Fibroblast of skin of abdomen (primary cell): ENCODE data around the gene SURF2.
"Not testable (repeated sequence)": the region's sequence is repeated elsewhere in the genome, so short reads cannot be mapped to it uniquely, and the experiment has no call there.

Experiments used
- DNase-seq: peaks from one replicate; pipeline ENCODE4 v3.0.0-alpha.2; 2013

The SURF2 gene

GRCh38 chr9:133377721-133378216 lies 21.4 kb downstream of the SURF2 start:
- DNase-seq, result peak; percentile 57

DNA sequence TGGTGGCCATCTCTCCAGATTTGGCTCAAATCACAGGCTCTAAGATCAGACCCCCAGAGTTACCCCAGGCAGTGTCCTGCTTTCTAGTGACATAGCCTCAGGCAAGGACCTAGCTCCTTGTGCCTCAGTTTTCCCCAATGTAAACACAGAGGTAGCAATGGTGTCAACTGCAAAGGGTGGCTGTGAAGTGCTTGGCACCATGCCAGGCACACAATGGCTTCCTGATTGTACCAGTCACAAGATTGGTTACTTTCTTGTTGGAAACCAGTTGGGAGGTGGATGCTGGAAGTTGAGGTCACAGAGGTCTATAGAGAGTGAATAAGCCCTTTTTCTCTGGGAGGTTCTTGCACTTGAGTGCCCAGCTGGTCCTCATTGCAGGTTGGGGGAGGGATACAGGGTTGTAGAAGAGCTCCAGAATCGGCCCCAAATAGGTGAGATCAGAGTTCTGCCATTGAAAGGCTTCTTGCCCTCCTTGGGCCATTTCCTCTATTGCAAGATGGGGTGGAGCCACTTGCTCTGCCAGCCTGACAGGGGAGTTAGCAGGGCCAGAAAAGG lies 22.1 kb downstream of the SURF2 start:
- no peak for DNase-seq

DNA sequence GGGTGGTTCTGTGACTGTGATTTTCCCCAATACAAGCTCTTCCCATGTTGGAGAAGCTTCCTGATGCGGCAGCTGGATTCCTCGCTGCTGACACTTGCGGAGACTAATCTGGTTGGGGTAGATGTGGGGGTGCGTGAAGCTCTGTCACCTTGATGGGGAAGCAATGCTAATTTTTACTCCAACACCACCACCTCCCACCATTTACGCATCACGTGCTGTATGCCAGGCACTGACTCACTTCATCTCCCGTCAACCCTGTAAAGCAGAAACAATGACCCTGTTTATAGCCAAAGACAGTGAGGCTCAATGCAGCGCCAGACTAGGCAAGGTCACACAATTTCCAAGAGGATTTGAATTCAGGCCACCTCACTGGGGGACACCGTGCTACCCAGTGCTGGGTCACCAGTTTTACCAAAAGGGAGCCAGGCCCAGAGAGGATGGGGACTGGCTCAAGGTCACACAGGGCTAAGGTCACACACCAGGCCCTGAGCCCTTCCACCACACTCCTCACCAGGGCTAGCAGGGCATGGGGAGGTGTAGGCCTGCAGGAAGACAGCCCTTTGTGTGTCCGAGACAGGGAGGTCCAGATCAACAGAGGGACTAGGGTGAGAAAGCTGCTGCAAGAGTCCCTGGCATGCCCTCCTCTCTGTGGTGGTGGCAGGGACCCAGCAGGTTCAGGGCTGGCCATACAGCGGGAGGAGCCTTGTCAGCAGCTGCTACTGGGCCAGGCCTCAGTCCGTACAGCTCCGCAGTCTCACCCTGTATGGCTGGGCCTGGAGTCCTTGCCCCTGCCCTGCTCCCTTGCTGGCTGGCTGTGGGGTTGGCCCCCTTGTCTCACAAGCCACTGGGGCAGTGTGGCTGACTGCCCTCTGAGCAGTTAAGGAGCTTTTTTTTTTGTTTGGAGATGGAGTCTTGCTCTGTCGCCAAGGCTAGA lies 23.1 kb downstream of the SURF2 start:
- no peak for DNase-seq

GRCh38 chr9:133380734-133381133 lies 24.4 kb downstream of the SURF2 start:
- DNase-seq, result no peak

DNA sequence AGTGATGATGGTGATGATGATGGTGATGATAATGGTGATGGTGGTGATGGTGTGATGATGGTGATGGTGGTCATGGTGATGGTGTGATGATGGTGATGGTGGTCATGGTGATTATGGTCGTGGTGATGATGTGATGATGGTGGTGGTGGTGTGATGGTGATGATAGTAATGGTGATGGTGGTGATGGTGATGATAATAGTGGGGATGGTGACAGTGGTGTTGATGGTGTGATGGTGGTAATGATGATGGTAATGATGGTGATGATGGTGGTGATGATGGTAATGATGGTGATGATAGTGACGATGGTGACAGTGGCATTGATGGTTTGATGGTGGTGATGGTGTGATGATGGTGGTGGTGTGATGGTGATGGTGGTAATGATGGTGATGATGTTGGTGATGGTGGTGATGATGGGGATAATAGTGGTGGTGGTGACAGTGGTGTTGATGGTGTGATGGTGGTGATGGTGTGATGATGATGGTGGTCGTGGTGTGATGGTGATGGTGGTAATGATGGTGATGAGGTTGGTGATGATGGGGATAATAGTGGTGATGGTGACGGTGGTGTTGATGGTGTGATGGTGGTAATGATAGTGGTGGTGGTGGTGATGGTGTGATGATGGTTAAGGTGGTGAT lies 26.3 kb downstream of the SURF2 start:
- DNase-seq, result no peak

- DNase-seq, result no peak
Observed at GRCh38 chr9:133383438-133383837, 27.1 kb downstream of the SURF2 start.

DNA sequence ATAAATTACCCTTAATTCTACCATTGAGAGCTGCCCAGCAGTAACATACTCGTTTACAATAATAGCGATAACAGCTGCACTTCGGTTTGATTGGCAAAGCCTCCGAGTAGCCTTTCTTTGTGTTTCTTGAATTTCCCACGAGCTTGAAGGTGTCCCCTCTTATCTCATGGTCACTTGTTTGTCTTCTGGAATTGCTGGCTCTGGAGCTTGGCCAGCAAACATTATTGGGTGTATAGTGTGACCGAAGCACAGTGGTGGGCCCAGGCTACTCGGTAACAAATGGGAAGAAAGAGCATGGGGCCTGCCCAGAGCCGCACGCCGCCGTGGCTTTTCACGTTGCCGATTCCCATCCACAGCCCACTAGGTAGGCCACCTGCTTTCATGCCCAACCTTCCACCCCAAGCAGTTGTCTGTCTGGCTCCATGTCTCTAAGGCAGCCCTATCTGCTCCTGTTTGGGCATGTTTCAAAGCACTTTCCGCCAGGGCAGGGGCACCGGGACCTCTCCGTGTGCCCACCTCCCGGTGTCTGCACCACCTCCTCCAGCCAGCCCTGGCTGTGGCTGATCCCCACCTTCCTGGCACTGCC lies 28.5 kb downstream of the SURF2 start:
- no peak for DNase-seq

- DNase-seq, result no peak
Observed at GRCh38 chr9:133385452-133385851, 29.1 kb downstream of the SURF2 start.

GRCh38 chr9:133386338-133386737 lies 30.0 kb downstream of the SURF2 start:
- no peak for DNase-seq

GRCh38 chr9:133387680-133388079 lies 31.3 kb downstream of the SURF2 start:
- no peak for DNase-seq

GRCh38 chr9:133389025-133389557 lies 32.7 kb downstream of the SURF2 start:
- no peak for DNase-seq

- DNase-seq, result no peak
Observed at GRCh38 chr9:133389562-133389961, 33.2 kb downstream of the SURF2 start.

DNA sequence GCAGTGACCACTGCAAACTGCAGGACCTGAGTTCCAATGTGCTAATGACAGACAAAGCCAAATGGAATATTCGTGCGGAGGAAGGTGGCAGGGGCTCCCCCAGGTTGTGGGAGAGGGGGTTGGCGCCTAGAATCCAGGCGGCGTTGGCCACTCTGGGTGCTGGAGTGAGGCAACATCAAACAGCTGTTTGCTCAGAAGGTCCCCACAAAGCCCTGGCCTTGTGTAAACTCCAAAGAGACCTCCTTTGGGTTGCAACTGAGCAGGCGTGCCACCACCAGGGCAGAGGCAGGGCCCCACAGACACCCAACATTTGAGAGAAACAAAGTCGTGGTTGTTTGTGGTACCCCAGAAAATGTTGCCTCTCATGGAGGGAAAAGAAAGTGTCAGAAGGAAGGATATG lies 34.4 kb downstream of the SURF2 start:
- no peak for DNase-seq

GRCh38 chr9:133391449-133391848 lies 35.1 kb downstream of the SURF2 start:
- not testable (repeated sequence) for DNase-seq

DNA sequence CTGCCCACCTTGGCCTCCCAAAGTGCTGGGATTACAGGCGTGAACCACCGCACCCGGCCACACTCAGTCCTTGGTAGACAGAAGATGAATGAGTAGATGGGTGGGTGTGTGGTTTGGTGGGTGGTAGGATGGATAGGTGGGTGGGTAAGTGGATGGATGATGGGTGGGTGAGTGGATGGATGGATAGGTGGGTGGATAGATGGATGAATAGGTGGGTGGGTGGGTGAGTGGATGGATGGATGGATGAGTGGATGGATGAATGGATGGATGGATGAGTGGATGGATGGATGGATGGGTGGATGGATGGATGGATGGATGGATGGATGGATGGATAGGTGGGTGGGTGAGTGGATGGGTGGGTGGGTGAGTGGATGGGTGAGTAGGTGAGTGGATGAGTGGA lies 36.0 kb downstream of the SURF2 start:
- DNase-seq, result not testable (repeated sequence)

DNA sequence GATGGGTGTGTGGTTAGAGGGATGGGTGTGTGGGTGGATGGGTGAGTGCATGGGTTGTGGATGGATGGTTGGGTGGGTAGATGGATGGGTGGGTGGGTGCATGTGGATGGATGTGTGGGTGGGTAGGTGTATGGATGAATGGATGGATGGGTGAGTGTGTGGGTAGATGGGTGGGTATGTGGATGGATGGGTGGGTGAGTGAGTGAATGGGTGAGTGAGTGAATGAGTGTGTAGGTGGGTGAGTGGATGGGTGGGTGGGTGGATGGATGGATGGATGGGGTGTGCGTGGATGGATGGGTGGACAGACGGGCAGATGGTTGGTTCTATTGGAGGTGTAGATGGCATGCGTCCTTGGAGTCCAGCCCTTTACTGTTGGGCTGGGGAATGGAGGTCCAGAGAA lies 37.0 kb downstream of the SURF2 start:
- no peak for DNase-seq

DNA sequence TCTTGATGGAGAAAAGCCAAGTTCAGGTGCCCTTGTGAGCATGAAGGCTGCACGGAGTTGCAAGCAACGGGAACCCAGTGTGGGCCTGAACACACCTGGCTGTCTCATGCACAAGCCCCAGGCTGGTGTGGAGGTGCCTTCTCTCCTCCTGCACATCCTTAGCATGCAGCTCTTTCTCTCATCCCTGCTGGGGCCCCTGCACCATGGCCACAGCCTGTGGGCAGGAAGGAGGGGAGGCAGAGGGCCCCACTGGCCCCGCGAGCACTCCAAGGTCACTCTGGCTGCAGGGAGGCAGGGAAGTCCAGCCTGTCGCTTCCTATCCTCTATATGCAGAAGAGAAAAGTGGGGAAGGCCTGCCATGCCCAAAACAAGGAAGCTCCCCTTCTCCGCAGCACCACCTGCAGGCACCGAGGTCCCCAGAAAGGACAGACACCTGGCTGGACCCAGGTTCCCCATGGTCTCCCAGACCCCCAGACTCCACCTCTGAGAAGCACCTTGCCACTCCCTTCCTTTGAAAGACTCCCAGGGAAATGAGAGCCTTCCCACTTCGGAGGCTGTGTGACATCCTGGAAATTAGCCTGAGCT lies 38.4 kb downstream of the SURF2 start:
- no peak for DNase-seq

DNA sequence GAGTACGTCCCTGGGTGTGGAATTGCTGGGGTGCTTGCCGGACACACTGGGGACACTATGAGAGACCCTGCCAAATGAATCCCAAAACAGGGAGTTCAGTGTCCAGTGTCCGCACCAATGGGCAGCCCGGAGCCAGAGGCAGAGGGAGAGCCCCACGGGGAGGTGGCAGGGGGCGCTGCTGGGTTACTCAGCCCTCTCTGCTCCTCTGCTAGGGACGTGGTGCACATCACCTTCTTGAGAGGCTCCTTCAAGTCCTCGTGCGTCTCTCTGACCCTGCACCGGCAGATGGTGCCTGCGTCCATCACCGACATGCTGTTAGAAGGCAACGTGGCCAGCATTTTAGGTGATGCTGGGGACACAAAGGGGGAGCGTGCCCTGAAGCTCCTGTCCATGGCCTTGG lies 40.6 kb downstream of the SURF2 start:
- DNase-seq, result no peak

DNA sequence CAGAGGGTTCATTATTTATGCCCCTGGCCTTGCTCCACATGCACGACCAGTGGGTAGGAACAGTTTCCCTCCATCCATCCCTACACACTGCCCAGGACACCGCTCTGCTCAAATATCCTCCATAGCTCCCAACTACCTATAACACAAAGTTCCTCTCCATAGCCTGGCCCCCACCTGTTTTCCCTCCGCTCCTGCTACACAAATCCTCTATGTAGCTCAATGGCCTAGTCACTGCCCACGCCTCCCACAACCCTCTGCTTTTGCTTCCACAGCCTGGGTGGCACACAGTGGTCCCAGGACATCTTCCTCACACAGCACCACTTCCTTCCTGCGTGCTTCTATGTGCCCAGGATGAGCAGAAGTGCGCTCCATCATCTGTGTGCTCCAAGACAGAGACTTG lies 41.0 kb downstream of the SURF2 start:
- DNase-seq, result no peak

GRCh38 chr9:133397895-133398294 lies 41.5 kb downstream of the SURF2 start:
- no peak for DNase-seq

- DNase-seq, result no peak
Observed at GRCh38 chr9:133400292-133400691, 43.9 kb downstream of the SURF2 start.

- DNase-seq, result no peak
Observed at GRCh38 chr9:133401588-133401987, 45.2 kb downstream of the SURF2 start.

GRCh38 chr9:133402689-133403088 lies 46.3 kb downstream of the SURF2 start:
- no peak for DNase-seq
